Immature natural killer cell (primary cell): Measurements from ENCODE around the gene KRTAP4-11. TPM values are rescaled to one million over a fixed set of nuclear protein-coding genes. Genes with fewer than 3 reads are reported as not detected.
"Not testable (repeated sequence)": the region's sequence is repeated elsewhere in the genome, so short reads cannot be mapped to it uniquely, and the experiment has no call there.

Experiments used
- DNase-seq, 3 donors: peaks; one replicate each; pipeline ENCODE4 v3.0.0; 2022; ENCODE audit warnings: mixed read lengths in 1 of 3
- H3K27ac Mint-ChIP-seq, 6 donors: one replicate each; pipeline ENCODE4 v1.8.0; 2020; ENCODE audit warnings: mixed read lengths in 6 of 6, mild to moderate bottlenecking in 5 of 6, inconsistent platforms in 4 of 6, moderate library complexity in 3 of 6
- H3K27me3 Mint-ChIP-seq, 3 donors: one replicate each; pipeline ENCODE4 v1.8.0; 2020 to 2021; ENCODE audit warnings: low read depth in 3 of 3, mild to moderate bottlenecking in 3 of 3, mixed read lengths in 3 of 3, moderate library complexity in 3 of 3, inconsistent platforms in 1 of 3
- H3K36me3 Mint-ChIP-seq, 3 donors: one replicate each; pipeline ENCODE4 v1.8.0; 2020; ENCODE audit warnings: mixed read lengths in 3 of 3, inconsistent platforms in 2 of 3, mild to moderate bottlenecking in 2 of 3
- H3K4me1 Mint-ChIP-seq, 2 donors: one replicate each; pipeline ENCODE4 v1.8.0; 2020; ENCODE audit warnings: inconsistent platforms in 2 of 2, mild to moderate bottlenecking in 2 of 2, mixed read lengths in 2 of 2, moderate library complexity in 1 of 2
- H3K4me3 Mint-ChIP-seq, 5 donors: one replicate each; pipeline ENCODE4 v1.8.0; 2020; ENCODE audit warnings: mild to moderate bottlenecking in 5 of 5, mixed read lengths in 5 of 5, inconsistent platforms in 3 of 5, moderate library complexity in 3 of 5
- H3K9me3 Mint-ChIP-seq, 6 donors: one replicate each; pipeline ENCODE4 v1.8.0; 2020; ENCODE audit warnings: mild to moderate bottlenecking in 6 of 6, mixed read lengths in 6 of 6, inconsistent platforms in 4 of 6, moderate library complexity in 3 of 6
- polyA plus RNA-seq, 3 donors: library from polyadenylated mRNA; unstranded; fragments of 300-500 nt; fragmentation: Illumina TruSeq; gene quantifications; one replicate each; pipeline ENCODE4 v1.2.3, GENCODE V29; 2021

KRTAP4-11 gene
- polyA plus RNA-seq, 3 donors from 2014 or later: not detected

GRCh38 chr17:41116297-41116696, 1.9 kb downstream of the KRTAP4-11 start:
- Mint-ChIP-seq H3K27ac (no peak overlapping the region), H3K27me3 (peaks cover 3 to 23% (median 8%) of the 10 kb centered on the region in 3 donors), H3K4me3 (no peak overlapping the region), H3K9me3 (peaks cover 0 to 2% (median 0%) of the 10 kb centered on the region in 6 donors), H3K4me1 (peaks cover 6 to 12% of the 10 kb centered on the region in 2 donors), H3K36me3 (peaks cover 0 to 3% (median 0%) of the 10 kb centered on the region in 3 donors)
- DNase-seq: no peak

GRCh38 chr17:41111151-41111885, 6.9 kb downstream of the KRTAP4-11 start:
- Mint-ChIP-seq H3K9me3 (no peaks in the 10 kb centered on the region), H3K36me3 (no peaks in the 10 kb centered on the region), H3K27me3 (peaks cover 3 to 9% (median 5%) of the 10 kb centered on the region in 3 donors), H3K4me3 (no peak overlapping the region), H3K4me1 (no peaks in the 10 kb centered on the region), H3K27ac (no peak overlapping the region)
- no peak for DNase-seq

- H3K4me3 Mint-ChIP-seq, H3K36me3 Mint-ChIP-seq, H3K27ac Mint-ChIP-seq, H3K4me1 Mint-ChIP-seq, DNase-seq, H3K9me3 Mint-ChIP-seq: not testable (repeated sequence)
- H3K27me3 Mint-ChIP-seq: peaks cover 3 to 12% (median 3%) of the 10 kb centered on the region in 3 donors
These were observed 9.3 kb downstream of the KRTAP4-11 start for GRCh38 chr17:41108728-41109386.

- Mint-ChIP-seq H3K4me1 (no peaks in the 10 kb centered on the region), H3K4me3 (no peak overlapping the region), H3K36me3 (no peaks in the 10 kb centered on the region), H3K27me3 (peaks cover 3 to 12% (median 5%) of the 10 kb centered on the region in 3 donors), H3K9me3 (no peaks in the 10 kb centered on the region), H3K27ac (no peak overlapping the region)
- no peak for DNase-seq
These were observed 10.2 kb downstream of the KRTAP4-11 start for GRCh38 chr17:41107941-41108450.

GRCh38 chr17:41105347-41105746, 12.8 kb downstream of the KRTAP4-11 start, which contains the start of gene KRTAP4-9:
TSS of gene KRTAP4-9 (plus strand) at chr17:41105389. CDS start at chr17:41105389, 0 bp downstream.
- H3K27me3 Mint-ChIP-seq, H3K36me3 Mint-ChIP-seq, H3K27ac Mint-ChIP-seq, H3K9me3 Mint-ChIP-seq, H3K4me1 Mint-ChIP-seq, H3K4me3 Mint-ChIP-seq, DNase-seq: not testable (repeated sequence)

- DNase-seq, H3K9me3 Mint-ChIP-seq, H3K27ac Mint-ChIP-seq, H3K27me3 Mint-ChIP-seq, H3K36me3 Mint-ChIP-seq, H3K4me3 Mint-ChIP-seq, H3K4me1 Mint-ChIP-seq: not testable (repeated sequence)
These were observed 13.7 kb downstream of the KRTAP4-11 start for GRCh38 chr17:41104386-41105038.

- DNase-seq: no peak
- Mint-ChIP-seq H3K27me3 (peaks cover 3 to 9% (median 7%) of the 10 kb centered on the region in 3 donors), H3K4me1 (no peaks in the 10 kb centered on the region), H3K9me3 (no peaks in the 10 kb centered on the region), H3K4me3 (no peak overlapping the region), H3K27ac (no peak overlapping the region), H3K36me3 (no peaks in the 10 kb centered on the region)
These were observed 14.3 kb downstream of the KRTAP4-11 start for GRCh38 chr17:41103896-41104295.

- no peak within 1 kb of the TSS for H3K4me3 Mint-ChIP-seq
- peaks cover 2 to 11% (median 7%) of the 10 kb centered on the region in 3 donors for H3K27me3 Mint-ChIP-seq
- H3K36me3 Mint-ChIP-seq: no peaks in the 10 kb centered on the region
- H3K27ac Mint-ChIP-seq: no peak within 1 kb of the TSS
- no peaks in the 10 kb centered on the region for H3K9me3 Mint-ChIP-seq
- no peak for DNase-seq
- no peaks in the 10 kb centered on the region for H3K4me1 Mint-ChIP-seq
These were observed 16.4 kb downstream of the KRTAP4-11 start, which contains the start of gene KRTAP4-16 for GRCh38 chr17:41101586-41102259. TSS of gene KRTAP4-16 (minus strand) at chr17:41102209. CDS start at chr17:41102209, 0 bp downstream.

- not testable (repeated sequence) for H3K27me3 Mint-ChIP-seq, DNase-seq, H3K4me1 Mint-ChIP-seq, H3K36me3 Mint-ChIP-seq, H3K4me3 Mint-ChIP-seq, H3K27ac Mint-ChIP-seq, H3K9me3 Mint-ChIP-seq
These were observed 18.3 kb downstream of the KRTAP4-11 start for GRCh38 chr17:41099682-41100480.

- Mint-ChIP-seq H3K27ac (no peak overlapping the region), H3K27me3 (peaks cover 2 to 9% (median 6%) of the 10 kb centered on the region in 3 donors), H3K36me3 (no peaks in the 10 kb centered on the region), H3K9me3 (peaks cover 0 to 3% (median 0%) of the 10 kb centered on the region in 6 donors), H3K4me1 (no peaks in the 10 kb centered on the region), H3K4me3 (no peak overlapping the region)
- no peak for DNase-seq
These were observed 19.7 kb downstream of the KRTAP4-11 start for GRCh38 chr17:41098481-41098880.

GRCh38 chr17:41098042-41098441, 20.1 kb downstream of the KRTAP4-11 start, which contains the start of gene KRTAP4-8:
TSS of gene KRTAP4-8 (minus strand) at chr17:41098142. CDS start at chr17:41098084, 58 bp downstream.
- DNase-seq: no peak
- H3K27me3 Mint-ChIP-seq: peaks cover 2 to 8% (median 7%) of the 10 kb centered on the region in 3 donors
- no peak within 1 kb of the TSS for H3K4me3 Mint-ChIP-seq
- H3K9me3 Mint-ChIP-seq: peaks cover 0 to 3% (median 0%) of the 10 kb centered on the region in 6 donors
- no peak within 1 kb of the TSS for H3K27ac Mint-ChIP-seq
- H3K36me3 Mint-ChIP-seq: no peaks in the 10 kb centered on the region
- H3K4me1 Mint-ChIP-seq: no peaks in the 10 kb centered on the region

GRCh38 chr17:41096055-41096454, 22.1 kb downstream of the KRTAP4-11 start:
- Mint-ChIP-seq H3K4me1 (no peaks in the 10 kb centered on the region), H3K4me3 (no peak overlapping the region), H3K9me3 (peaks cover 0 to 3% (median 0%) of the 10 kb centered on the region in 6 donors), H3K27ac (no peak overlapping the region), H3K36me3 (no peaks in the 10 kb centered on the region), H3K27me3 (peaks cover 2 to 12% (median 4%) of the 10 kb centered on the region in 3 donors)
- DNase-seq: no peak
